Parathyroid adenoma (tissue), 2 donors: ENCODE results near the gene SLC25A48.

Source experiments
- H2AFZ ChIP-seq: fragments of 300-600 bp; sonication (generic); one replicate; pipeline ENCODE4 v1.7.0; 2017; ENCODE audit warnings: antibody characterized with exemption, mild to moderate bottlenecking
- H3K27ac ChIP-seq: fragments of 300-600 bp; sonication (generic); one replicate; pipeline ENCODE4 v1.7.0; 2017
- H3K27me3 ChIP-seq: fragments of 300-600 bp; sonication (generic); one replicate; pipeline ENCODE4 v1.7.0; 2017; ENCODE audit warnings: low read length; ENCODE audit not compliant: control insufficient read depth, insufficient read depth
- H3K36me3 ChIP-seq: fragments of 300-600 bp; sonication (generic); one replicate; pipeline ENCODE4 v1.7.0; 2017; ENCODE audit warnings: low read length; ENCODE audit not compliant: control insufficient read depth, insufficient read depth
- H3K4me1 ChIP-seq: fragments of 300-600 bp; sonication (generic); one replicate; pipeline ENCODE4 v1.7.0; 2017; ENCODE audit warnings: control low read depth
- H3K4me2 ChIP-seq: fragments of 300-600 bp; sonication (generic); one replicate; pipeline ENCODE4 v1.7.0; 2017; ENCODE audit warnings: low read length
- H3K4me3 ChIP-seq: fragments of 300-600 bp; sonication (generic); one replicate; pipeline ENCODE4 v1.7.0; 2017; ENCODE audit warnings: low read depth, low read length
- H3K79me2 ChIP-seq: fragments of 300-600 bp; sonication (generic); one replicate; pipeline ENCODE4 v1.7.0; 2017; ENCODE audit warnings: control low read depth
- H3K9ac ChIP-seq: fragments of 300-600 bp; sonication (generic); one replicate; pipeline ENCODE4 v1.7.0; 2017; ENCODE audit warnings: mild to moderate bottlenecking
- H3K9me3 ChIP-seq: fragments of 300-600 bp; sonication (generic); one replicate; pipeline ENCODE4 v1.7.0; 2017; ENCODE audit warnings: low read length; ENCODE audit not compliant: control insufficient read depth
- TF ChIP-seq, protein P1 (sequence below): fragments of 300-600 bp; sonication (generic); IDR thresholded peaks from one replicate; pipeline ENCODE4 v1.7.0; 2017; ENCODE audit warnings: antibody characterized with exemption, mild to moderate bottlenecking
- donor health status: primary hyperparathyroidism.

The SLC25A48 gene

DNA sequence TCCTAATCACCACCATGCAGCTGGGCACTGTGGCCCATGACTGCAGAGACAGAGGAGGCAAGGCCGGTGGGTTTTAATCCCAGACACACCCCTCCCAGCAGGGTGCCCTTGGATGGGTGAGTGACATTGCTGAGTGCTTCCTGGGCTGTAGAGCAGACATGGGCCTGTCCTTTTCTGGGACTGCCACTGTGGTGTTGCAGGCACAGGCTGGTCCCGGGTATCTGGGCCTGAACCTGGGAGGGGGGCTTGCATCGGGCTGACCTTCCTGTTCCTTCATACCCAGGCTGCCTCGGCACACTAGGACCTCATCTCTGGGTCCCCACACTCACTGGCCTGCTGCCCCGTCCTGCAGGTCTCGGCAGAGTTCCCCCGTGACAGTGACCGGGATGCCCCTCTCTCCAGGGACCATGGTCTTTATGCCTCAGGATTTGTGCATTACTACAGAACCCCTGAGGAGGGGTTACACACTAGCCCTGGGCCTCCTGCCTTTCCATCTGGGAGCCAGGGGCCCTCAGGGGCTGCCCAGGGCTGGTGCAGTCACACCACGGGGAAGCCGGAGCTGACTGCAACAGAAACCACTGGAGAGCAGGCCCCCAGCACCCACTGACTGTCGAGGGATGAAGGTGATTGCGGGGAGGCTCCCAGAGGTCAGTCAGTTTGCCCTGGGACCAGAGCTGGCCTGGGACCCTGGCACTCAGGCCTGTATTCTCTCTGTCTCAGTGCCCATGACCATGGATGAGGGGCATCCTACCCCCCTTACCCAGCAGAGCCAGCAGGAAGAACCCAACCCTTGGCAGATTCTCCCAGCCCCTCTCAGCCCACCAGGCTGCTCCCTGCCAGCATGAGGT lies 8.9 kb upstream of the SLC25A48 start:
- Histone ChIP-seq H3K9me3 (no peaks in the 10 kb centered on the region), H2AFZ (no peak overlapping the region), H3K79me2 (no peaks in the 10 kb centered on the region), H3K4me1 (no peaks in the 10 kb centered on the region), H3K9ac (no peak overlapping the region), H3K27me3 (no peaks in the 10 kb centered on the region), H3K27ac (no peak overlapping the region), H3K36me3 (no peaks in the 10 kb centered on the region), H3K4me2 (no peak overlapping the region), H3K4me3 (no peak overlapping the region)
- TF ChIP-seq, protein P1, sequence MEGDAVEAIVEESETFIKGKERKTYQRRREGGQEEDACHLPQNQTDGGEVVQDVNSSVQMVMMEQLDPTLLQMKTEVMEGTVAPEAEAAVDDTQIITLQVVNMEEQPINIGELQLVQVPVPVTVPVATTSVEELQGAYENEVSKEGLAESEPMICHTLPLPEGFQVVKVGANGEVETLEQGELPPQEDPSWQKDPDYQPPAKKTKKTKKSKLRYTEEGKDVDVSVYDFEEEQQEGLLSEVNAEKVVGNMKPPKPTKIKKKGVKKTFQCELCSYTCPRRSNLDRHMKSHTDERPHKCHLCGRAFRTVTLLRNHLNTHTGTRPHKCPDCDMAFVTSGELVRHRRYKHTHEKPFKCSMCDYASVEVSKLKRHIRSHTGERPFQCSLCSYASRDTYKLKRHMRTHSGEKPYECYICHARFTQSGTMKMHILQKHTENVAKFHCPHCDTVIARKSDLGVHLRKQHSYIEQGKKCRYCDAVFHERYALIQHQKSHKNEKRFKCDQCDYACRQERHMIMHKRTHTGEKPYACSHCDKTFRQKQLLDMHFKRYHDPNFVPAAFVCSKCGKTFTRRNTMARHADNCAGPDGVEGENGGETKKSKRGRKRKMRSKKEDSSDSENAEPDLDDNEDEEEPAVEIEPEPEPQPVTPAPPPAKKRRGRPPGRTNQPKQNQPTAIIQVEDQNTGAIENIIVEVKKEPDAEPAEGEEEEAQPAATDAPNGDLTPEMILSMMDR, result no peak

DNA sequence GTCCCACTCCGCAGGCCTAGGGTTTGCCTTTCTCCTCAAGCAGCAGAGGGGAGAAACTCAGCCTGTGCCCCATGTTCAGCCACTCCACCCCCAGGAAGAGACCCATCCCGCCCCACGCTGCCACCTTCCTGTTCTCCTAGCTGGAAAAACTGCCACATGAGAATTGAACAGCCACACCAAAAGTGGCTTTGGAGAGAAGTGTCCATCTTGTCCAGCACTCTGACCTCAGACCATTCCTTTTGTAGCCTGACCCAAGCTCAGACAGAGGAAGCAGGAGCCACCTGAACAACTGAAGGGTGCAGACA lies 8.3 kb upstream of the SLC25A48 start:
- H3K36me3 ChIP-seq, result no peaks in the 10 kb centered on the region
- H3K9me3 ChIP-seq, result no peaks in the 10 kb centered on the region
- no peak overlapping the region for H3K9ac ChIP-seq
- H3K27me3 ChIP-seq, result no peaks in the 10 kb centered on the region
- H3K4me3 ChIP-seq, result no peak overlapping the region
- H2AFZ ChIP-seq, result no peak overlapping the region
- H3K79me2 ChIP-seq, result no peaks in the 10 kb centered on the region
- no peak overlapping the region for H3K4me2 ChIP-seq
- no peak overlapping the region for H3K27ac ChIP-seq
- TF ChIP-seq, protein P1, result no peak
- H3K4me1 ChIP-seq, result no peaks in the 10 kb centered on the region

GRCh38 chr5:135826994-135827671 lies 7.3 kb upstream of the SLC25A48 start:
- Histone ChIP-seq H3K79me2 (no peaks in the 10 kb centered on the region), H3K9me3 (no peaks in the 10 kb centered on the region), H3K36me3 (no peaks in the 10 kb centered on the region), H3K4me2 (no peak overlapping the region), H3K4me1 (no peaks in the 10 kb centered on the region), H3K27ac (no peak overlapping the region), H3K27me3 (no peaks in the 10 kb centered on the region), H3K4me3 (no peak overlapping the region), H3K9ac (no peak overlapping the region), H2AFZ (no peak overlapping the region)
- TF ChIP-seq, protein P1, result no peak

- Histone ChIP-seq H3K27me3 (no peaks in the 10 kb centered on the region), H3K9me3 (no peaks in the 10 kb centered on the region), H3K36me3 (no peaks in the 10 kb centered on the region), H3K4me2 (no peak overlapping the region), H3K79me2 (no peaks in the 10 kb centered on the region), H3K4me3 (no peak overlapping the region), H3K27ac (no peak overlapping the region), H3K9ac (no peak overlapping the region), H3K4me1 (no peaks in the 10 kb centered on the region), H2AFZ (no peak overlapping the region)
- TF ChIP-seq, protein P1, result no peak
Measured at GRCh38 chr5:135827965-135828781, 6.3 kb upstream of the SLC25A48 start.
